ENCODE measurements around the gene PI16.

PI16 gene

GRCh38 chr6:36999061-36999750, 44.7 kb downstream of the PI16 start:
- H3K4me2 ChIP-seq = peak overlapping the region; percentile 73 to 99 (median 87)
- H3K9me3 ChIP-seq (replicated peaks in 1 of 11) = no peaks in the 10 kb centered on the region
- TF ChIP-seq Cebpa-rat (IDR thresholded peaks at IDR 0.05) = no peak
- peaks cover 55 to 89% (median 85%) of the 10 kb centered on the region in 10 experiments for H3K4me1 ChIP-seq
- H3K4me3 ChIP-seq = no peak overlapping the region; a peak in 1 of 20 replicates
- H3K9ac ChIP-seq = peak overlapping the region in 10 of 11 experiments; percentile 43 to 79 (median 64); a peak in 17 of 22 replicates
- H4K20me1 ChIP-seq = no peaks in the 10 kb centered on the region
- peak overlapping the region in 10 of 11 experiments; percentile 1 to 89 (median 71); a peak in 18 of 22 replicates for H3K27ac ChIP-seq
- no peaks in the 10 kb centered on the region for H3K36me3 ChIP-seq
- no peaks in the 10 kb centered on the region for H3K27me3 ChIP-seq

DNA sequence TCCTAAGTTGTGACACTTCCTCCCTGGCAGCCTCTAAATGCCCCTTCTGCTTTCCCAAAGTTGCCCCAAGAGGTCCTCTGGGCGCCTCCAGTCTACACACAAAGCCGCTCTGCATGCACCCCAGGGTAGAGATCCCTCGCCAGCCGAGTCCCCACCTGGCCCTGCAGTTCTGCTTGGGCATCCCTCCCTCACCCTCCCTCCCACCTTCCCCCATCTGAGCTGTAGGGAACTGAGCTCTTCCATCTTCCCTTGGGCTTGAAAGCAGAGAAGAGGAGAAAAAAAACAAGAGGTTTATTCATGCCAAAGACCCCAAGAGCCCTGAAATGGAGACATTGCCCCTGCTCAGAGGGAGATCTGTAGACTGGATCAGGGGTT, 45.2 kb downstream of the PI16 start:
- no peaks in the 10 kb centered on the region for H3K9me3 ChIP-seq (replicated peaks in 1 of 11)
- H3K4me1 ChIP-seq = peaks cover 60 to 94% (median 90%) of the 10 kb centered on the region in 10 experiments
- H3K27ac ChIP-seq = peak overlapping the region in 6 of 11 experiments; percentile 70 to 89 (median 84); a peak in 11 of 22 replicates
- H3K4me3 ChIP-seq = no peak overlapping the region
- H3K27me3 ChIP-seq = no peaks in the 10 kb centered on the region
- H4K20me1 ChIP-seq = no peaks in the 10 kb centered on the region
- TF ChIP-seq Cebpa-rat (IDR thresholded peaks at IDR 0.05) = no peak
- H3K9ac ChIP-seq = peak overlapping the region in 3 of 11 experiments; percentile 46 to 79 (median 72); a peak in 6 of 22 replicates
- no peaks in the 10 kb centered on the region for H3K36me3 ChIP-seq
- H3K4me2 ChIP-seq = peak overlapping the region; percentile 73 to 99 (median 87); a peak in 21 of 22 replicates

- TF ChIP-seq Cebpa-rat (IDR thresholded peaks at IDR 0.05) = no peak
- Histone ChIP-seq H4K20me1 (peaks cover 0 to 8% (median 0%) of the 10 kb centered on the region in 11 experiments; a peak in 3 of 22 replicates), H3K36me3 (peaks cover 0 to 3% (median 0%) of the 10 kb centered on the region in 11 experiments; a peak in 2 of 22 replicates), H3K4me2 (peak overlapping the region; percentile 86 to 99 (median 96)), H3K4me3 (peak overlapping the region in 4 of 10 experiments; percentile 18 to 45 (median 36); a peak in 8 of 20 replicates), H3K9me3 (replicated peaks in 1 of 11) (no peaks in the 10 kb centered on the region), H3K9ac (peak overlapping the region in 10 of 11 experiments; percentile 28 to 79 (median 62); a peak in 19 of 22 replicates), H3K27me3 (no peaks in the 10 kb centered on the region), H3K4me1 (peaks cover 78 to 100% (median 100%) of the 10 kb centered on the region in 10 experiments), H3K27ac (peak overlapping the region in 10 of 11 experiments; percentile 27 to 88 (median 76); a peak in 19 of 22 replicates)
These were observed 49.8 kb downstream of the PI16 start for GRCh38 chr6:37004044-37004980.

DNA sequence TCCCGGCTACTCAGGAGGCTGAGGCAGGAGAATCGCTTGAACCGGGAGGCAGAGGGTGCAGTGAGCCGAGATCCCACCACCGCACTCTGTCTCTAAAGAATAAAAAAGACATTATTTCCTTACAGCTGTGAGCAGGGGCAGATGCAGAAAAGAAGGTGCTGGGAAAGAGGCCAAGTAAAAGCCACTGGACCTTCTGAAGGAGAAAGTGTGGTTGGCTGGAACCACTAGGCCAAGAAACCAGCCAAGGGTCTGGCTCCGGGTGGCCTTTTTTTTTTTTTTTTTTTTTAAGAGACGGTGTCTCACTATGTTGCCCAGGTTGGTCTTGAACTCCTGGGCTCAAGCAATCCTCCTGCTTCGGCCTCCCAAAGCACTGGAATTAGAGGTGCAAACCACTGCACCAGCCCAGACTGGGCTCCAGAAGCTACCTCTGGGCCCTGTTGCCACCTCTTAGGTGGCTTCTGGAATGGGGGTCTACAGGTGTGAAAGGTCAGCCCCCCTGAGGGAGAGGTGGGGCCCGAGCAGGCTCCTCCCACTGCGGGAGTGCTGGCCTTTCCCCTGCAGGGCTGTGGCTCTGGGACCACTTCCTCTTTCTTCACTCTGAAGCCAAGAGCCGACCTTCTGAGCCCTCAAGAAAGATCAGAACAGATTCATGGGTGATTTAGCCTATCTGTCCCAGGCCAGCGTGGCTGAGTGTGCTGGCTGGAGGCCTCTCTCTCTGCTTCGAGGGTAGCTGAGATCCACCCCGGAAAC, 50.7 kb downstream of the PI16 start, which contains the start of gene FGD2:
Gene FGD2, plus strand, starts transcription at position 595 of the 750 bp plus-strand sequence. CDS start 163 bp downstream, outside the sequence.
- peaks cover 0 to 14% (median 0%) of the 10 kb centered on the region in 11 experiments; a peak in 4 of 22 replicates for H4K20me1 ChIP-seq
- peak within 1 kb of the TSS; percentile 86 to 99 (median 96) for H3K4me2 ChIP-seq
- H3K36me3 ChIP-seq = peaks cover 0 to 13% (median 0%) of the 10 kb centered on the region in 11 experiments; a peak in 4 of 22 replicates
- peak within 1 kb of the TSS; percentile 35 to 88 (median 76); a peak in 21 of 22 replicates for H3K27ac ChIP-seq
- TF ChIP-seq Cebpa-rat (IDR thresholded peaks at IDR 0.05) = no peak
- H3K4me1 ChIP-seq = peaks cover 78 to 99% (median 95%) of the 10 kb centered on the region in 10 experiments
- H3K9ac ChIP-seq = peak within 1 kb of the TSS; percentile 62 to 79 (median 71)
- H3K4me3 ChIP-seq = peak within 1 kb of the TSS; percentile 45 to 70 (median 54)
- H3K27me3 ChIP-seq = no peaks in the 10 kb centered on the region
- H3K9me3 ChIP-seq (replicated peaks in 1 of 11) = no peaks in the 10 kb centered on the region

DNA sequence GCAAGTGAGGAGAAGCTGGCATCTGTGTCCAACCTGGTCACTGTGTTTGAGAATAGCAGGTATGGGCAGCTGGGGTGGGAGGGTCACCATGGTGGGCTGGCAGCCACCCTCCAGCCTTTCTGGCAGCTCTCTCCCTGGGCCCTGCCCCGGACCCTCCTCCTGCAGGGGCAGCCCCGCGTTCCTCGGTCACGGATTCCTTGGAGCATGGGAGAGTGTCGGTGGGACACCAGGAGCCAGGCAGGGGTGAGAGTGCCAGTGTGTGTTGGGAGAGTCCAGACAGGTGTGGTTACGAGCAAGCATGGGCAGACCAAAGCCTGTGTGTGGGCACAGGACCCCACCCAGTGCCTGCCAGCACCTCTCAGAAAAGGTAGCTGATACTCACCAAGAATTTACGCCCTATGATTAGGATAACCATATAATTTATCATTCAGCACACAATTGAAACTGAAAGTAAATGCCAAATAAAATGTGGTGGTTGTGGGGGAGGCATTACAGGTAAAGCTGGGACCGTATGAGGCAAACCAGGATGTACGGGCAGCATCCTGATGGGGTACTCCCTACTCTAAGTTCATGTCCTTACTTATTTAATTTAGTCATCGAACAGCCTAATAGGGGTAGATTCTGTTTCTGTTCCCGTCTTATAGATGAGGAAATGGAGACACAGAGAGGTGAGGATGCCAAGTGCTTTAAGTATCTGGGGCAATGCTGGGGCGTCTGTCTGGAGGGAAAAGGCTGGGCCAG, 51.5 kb downstream of the PI16 start:
- Histone ChIP-seq H3K4me1 (peaks cover 83 to 99% (median 91%) of the 10 kb centered on the region in 10 experiments), H3K27me3 (no peaks in the 10 kb centered on the region), H4K20me1 (peaks cover 0 to 21% (median 0%) of the 10 kb centered on the region in 11 experiments; a peak in 4 of 22 replicates), H3K27ac (peak overlapping the region; percentile 35 to 88 (median 76); a peak in 21 of 22 replicates), H3K9ac (peak overlapping the region; percentile 62 to 79 (median 71); a peak in 21 of 22 replicates), H3K36me3 (peaks cover 0 to 20% (median 0%) of the 10 kb centered on the region in 11 experiments; a peak in 5 of 22 replicates), H3K9me3 (replicated peaks in 1 of 11) (no peaks in the 10 kb centered on the region), H3K4me2 (peak overlapping the region; percentile 86 to 99 (median 96)), H3K4me3 (peak overlapping the region; percentile 32 to 70 (median 54); a peak in 19 of 20 replicates)
- no peak for TF ChIP-seq Cebpa-rat (IDR thresholded peaks at IDR 0.05)

DNA sequence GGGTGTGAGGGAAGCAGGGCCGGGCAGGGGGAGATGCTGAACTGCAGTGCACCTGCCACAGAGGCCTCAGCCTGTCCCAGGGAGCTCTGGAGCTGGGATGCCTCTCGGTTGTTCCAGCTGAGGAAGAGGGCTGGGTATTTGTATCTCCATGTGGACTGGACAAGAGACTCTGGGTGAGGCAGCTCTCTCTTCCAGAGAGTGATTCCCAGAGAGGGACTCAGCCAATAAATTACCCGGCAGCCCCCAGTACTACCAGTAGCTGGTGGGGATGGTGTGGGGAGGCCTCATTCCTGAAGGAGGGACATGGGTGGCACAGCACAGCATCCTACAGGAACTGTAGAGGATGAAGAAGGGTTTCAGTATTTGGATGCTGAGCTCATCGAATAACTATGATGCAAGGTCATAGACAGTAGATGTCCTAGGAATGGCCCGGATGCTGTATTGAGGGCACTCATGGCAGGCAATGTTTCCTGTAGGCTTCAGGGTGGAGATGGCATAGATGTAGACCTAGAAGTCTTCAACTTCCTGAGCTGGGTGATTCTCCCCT, 52.3 kb downstream of the PI16 start:
- Histone ChIP-seq H3K36me3 (peaks cover 0 to 29% (median 0%) of the 10 kb centered on the region in 11 experiments; a peak in 5 of 22 replicates), H3K27me3 (no peaks in the 10 kb centered on the region), H3K27ac (peak overlapping the region; percentile 36 to 88 (median 75); a peak in 17 of 22 replicates), H3K9me3 (replicated peaks in 1 of 11) (no peaks in the 10 kb centered on the region), H3K9ac (peak overlapping the region in 10 of 11 experiments; percentile 62 to 79 (median 71); a peak in 12 of 22 replicates), H3K4me1 (peaks cover 81 to 99% (median 91%) of the 10 kb centered on the region in 10 experiments), H3K4me3 (peak overlapping the region in 7 of 10 experiments; percentile 50 to 70 (median 60); a peak in 14 of 20 replicates), H4K20me1 (peaks cover 0 to 30% (median 0%) of the 10 kb centered on the region in 11 experiments; a peak in 4 of 22 replicates), H3K4me2 (peak overlapping the region; percentile 86 to 99 (median 96))
- TF ChIP-seq Cebpa-rat (IDR thresholded peaks at IDR 0.05) = no peak

Measured in BLaER1 treated with 17β-estradiol and CSF1 and Interleukin-3, amounts not matched to agents 10 nM and 100 nM (cell line).